SK-N-SH (cell line): ENCODE results near the gene ABCB7. TPM values are rescaled to one million over a fixed set of nuclear protein-coding genes. Genes with fewer than 3 reads are reported as not detected.
"Not testable (repeated sequence)": the region's sequence is repeated elsewhere in the genome, so short reads cannot be mapped to it uniquely, and the experiment has no call there.

Experiments
- CTCF ChIA-PET: fragments of 300-600, 350-600 bp; formaldehyde crosslinking; extraction: SDS; loops from one replicate; lab custom pipeline; 2021; lab: Yijun Ruan, JAX
- POLR2A ChIA-PET: fragments of 350-600 bp; sonication (Branson Sonifier 250); formaldehyde crosslinking; extraction: SDS; loops from one replicate; lab custom pipeline; 2020; ENCODE audit warnings: antibody characterized with exemption, inconsistent platforms; lab: Yijun Ruan, JAX
- DNase-seq: peaks from one replicate; pipeline ENCODE4 v3.0.0; 2012
- H2AFZ ChIP-seq: fragments of 200-600 bp; sonication (generic); 2 replicates; pipeline ENCODE4 v1.8.1; 2016; ENCODE audit warnings: antibody characterized with exemption, mild to moderate bottlenecking, low read depth
- H3F3A ChIP-seq: fragments of 200-600 bp; sonication (generic); replicated peaks from 2 replicates; pipeline ENCODE3; 2016; ENCODE audit warnings: antibody characterized with exemption, mild to moderate bottlenecking; ENCODE audit not compliant: insufficient read depth
- H3K27ac ChIP-seq, 2 experiments: fragments of 200-500 bp in 1 of 2; fragments of 200-600 bp in 1 of 2; sonication (Bioruptor generic) in 1 of 2; sonication (generic), shearing (Covaris generic) in 1 of 2; 2 replicates each; pipeline versions ENCODE4 v1.5.1 to v1.6.1; 2014 to 2016; ENCODE audit warnings: low read depth in 2 of 2, inconsistent platforms in 1 of 2, low read length in 1 of 2, mild to moderate bottlenecking in 1 of 2, mixed read lengths in 1 of 2
- H3K27me3 ChIP-seq: fragments of 200-600 bp; sonication (generic), shearing (Covaris generic); 2 replicates; pipeline ENCODE4 v1.6.1; 2016; ENCODE audit warnings: mixed run types; ENCODE audit not compliant: insufficient read depth
- H3K36me3 ChIP-seq, 2 experiments: fragments of 200-500 bp in 1 of 2; fragments of 200-600 bp in 1 of 2; sonication (Bioruptor generic) in 1 of 2; sonication (generic) in 1 of 2; replicated peaks in 1 of 2; 2 replicates each; pipeline versions ENCODE3 to v1.5.1; 2014 to 2016; ENCODE audit warnings: low read length in 1 of 2, mild to moderate bottlenecking in 1 of 2; ENCODE audit not compliant: insufficient read depth in 2 of 2, control insufficient read depth in 1 of 2
- H3K4me1 ChIP-seq, 2 experiments: fragments of 200-500 bp in 1 of 2; fragments of 200-600 bp in 1 of 2; sonication (Bioruptor generic) in 1 of 2; sonication (generic), shearing (Covaris generic) in 1 of 2; 2 replicates each; pipeline versions ENCODE4 v1.5.1 to v1.6.1; 2014 to 2016; ENCODE audit warnings: low read depth in 1 of 2, low read length in 1 of 2, mixed run types in 1 of 2; ENCODE audit not compliant: insufficient read depth in 2 of 2, control insufficient read depth in 1 of 2
- H3K4me2 ChIP-seq: fragments of 200-600 bp; sonication (generic), shearing (Covaris generic); 2 replicates; pipeline ENCODE4 v1.6.1; 2017; ENCODE audit warnings: mixed run types
- H3K4me3 ChIP-seq, 2 experiments: fragments of 200-500 bp in 1 of 2; fragments of 200-600 bp in 1 of 2; sonication (Bioruptor generic) in 1 of 2; sonication (generic), shearing (Covaris generic) in 1 of 2; 2 replicates each; pipeline versions ENCODE4 v1.5.1 to v1.8.1; 2014 to 2016; ENCODE audit warnings: low read depth in 2 of 2, inconsistent platforms in 1 of 2, low read length in 1 of 2, mild to moderate bottlenecking in 1 of 2, mixed read lengths in 1 of 2, moderate library complexity in 1 of 2
- H3K79me2 ChIP-seq: fragments of 200-600 bp; sonication (generic); 2 replicates; pipeline ENCODE4 v1.8.1; 2017; ENCODE audit warnings: mild to moderate bottlenecking; ENCODE audit not compliant: insufficient read depth
- H3K9ac ChIP-seq: fragments of 200-600 bp; sonication (generic); 2 replicates; pipeline ENCODE4 v1.6.1; 2017; ENCODE audit warnings: mixed run types
- H3K9me2 ChIP-seq: fragments of 200-600 bp; sonication (generic); 2 replicates; pipeline ENCODE4 v1.6.1; 2017; ENCODE audit warnings: mixed run types
- H3K9me3 ChIP-seq: fragments of 200-600 bp; sonication (generic); 2 replicates; pipeline ENCODE4 v1.6.1; 2017; ENCODE audit warnings: mixed run types, mild to moderate bottlenecking, moderate library complexity
- H4K20me1 ChIP-seq: fragments of 200-600 bp; sonication (generic); 2 replicates; pipeline ENCODE4 v1.6.1; 2017; ENCODE audit warnings: mild to moderate bottlenecking, mixed run types; ENCODE audit not compliant: insufficient read depth
- CHD2 ChIP-seq: fragments of 150-350 bp; IDR thresholded peaks from 2 replicates; pipeline ENCODE4 v1.6.1; 2018; ENCODE audit warnings: low read length; ENCODE audit not compliant: partially characterized antibody
- ELF1 ChIP-seq: IDR thresholded peaks from 2 replicates; pipeline ENCODE4 v1.4.0; 2012
- RFX5 ChIP-seq: IDR thresholded peaks from 2 replicates; pipeline ENCODE4 v1.6.1; 2012; ENCODE audit warnings: mild to moderate bottlenecking, improper control_type of control experiment, low read length
- USF2 ChIP-seq: fragments of 150-350 bp; IDR thresholded peaks from 2 replicates; pipeline ENCODE4 v1.6.1; 2017; ENCODE audit warnings: antibody characterized with exemption, low read length, low read depth, borderline replicate concordance
- WGBS: methylation state at CpG from one replicate; pipeline ENCODE4 v1.1.6; 2017; ENCODE audit warnings: low lambda C conversion rate; 5-methylcytosine and 5-hydroxymethylcytosine counted together
- polyA plus RNA-seq, 3 experiments: library from polyadenylated mRNA; depleted of rRNA; stranded (reverse); fragments of >200 nt; gene quantifications; 2 replicates each; pipeline ENCODE4 v1.2.3, GENCODE V29; 2012

Gene ABCB7
- polyA plus RNA-seq, 1 of the 3 experiments (the other 2 are of a cell fraction), result 20.4 TPM

DNA sequence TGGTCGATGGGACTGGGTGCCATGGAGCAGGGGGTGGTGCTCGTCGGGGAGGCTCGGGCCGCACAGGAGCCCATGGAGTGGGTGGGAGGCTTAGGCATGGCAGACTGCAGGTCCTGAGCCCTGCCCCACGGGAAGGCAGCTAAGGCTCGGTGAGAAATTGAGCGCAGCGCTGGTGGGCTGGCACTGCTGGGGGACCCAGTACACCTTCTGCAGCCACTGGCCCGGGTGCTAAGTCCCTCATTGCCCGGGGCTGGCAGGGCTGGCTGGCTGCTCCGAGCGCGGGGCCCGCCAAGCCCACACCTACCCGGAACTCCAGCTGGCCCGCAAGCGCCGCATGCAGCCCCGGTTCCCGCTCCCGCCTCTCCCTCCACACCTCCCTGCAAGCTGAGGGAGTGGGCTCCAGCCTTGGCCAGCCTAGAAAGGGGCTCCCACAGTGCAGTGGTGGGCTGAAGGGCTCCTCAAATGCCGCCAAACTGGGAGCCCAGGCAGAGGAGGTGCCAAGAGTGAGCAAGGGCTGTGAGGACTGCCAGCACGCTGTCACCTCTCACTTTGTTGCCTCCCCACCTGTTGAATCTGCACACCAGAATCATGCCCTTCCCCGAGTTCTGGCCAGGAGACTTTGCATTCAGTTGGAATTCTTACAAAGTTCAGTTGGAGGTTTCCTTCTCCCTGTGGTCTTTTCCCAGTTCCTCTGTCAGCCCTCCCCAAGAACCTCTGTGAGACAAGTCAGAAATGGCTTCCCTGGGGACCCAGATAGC, 23.6 kb upstream of the ABCB7 start:
- WGBS, result 15% methylated on average over 4 of the region's 25 CpGs
- DNase-seq, H3K27ac ChIP-seq, CTCF ChIA-PET, H3K4me2 ChIP-seq, H3F3A ChIP-seq, H3K9me3 ChIP-seq, H4K20me1 ChIP-seq, H3K9me2 ChIP-seq, H3K36me3 ChIP-seq, H3K4me1 ChIP-seq, POLR2A ChIA-PET, H2AFZ ChIP-seq, H3K79me2 ChIP-seq, H3K4me3 ChIP-seq, H3K9ac ChIP-seq, H3K27me3 ChIP-seq: not testable (repeated sequence)

- H3K9me2 ChIP-seq, DNase-seq, H4K20me1 ChIP-seq, H3K27me3 ChIP-seq, POLR2A ChIA-PET, H3K36me3 ChIP-seq, H2AFZ ChIP-seq, H3F3A ChIP-seq, H3K9me3 ChIP-seq, H3K27ac ChIP-seq, H3K4me2 ChIP-seq, CTCF ChIA-PET, H3K9ac ChIP-seq, H3K79me2 ChIP-seq, H3K4me1 ChIP-seq, H3K4me3 ChIP-seq: not testable (repeated sequence)
- WGBS, result 63% methylated on average over 15 of the region's 16 CpGs
Observed at GRCh38 chrX:75172257-75172890, 16.3 kb upstream of the ABCB7 start.

DNA sequence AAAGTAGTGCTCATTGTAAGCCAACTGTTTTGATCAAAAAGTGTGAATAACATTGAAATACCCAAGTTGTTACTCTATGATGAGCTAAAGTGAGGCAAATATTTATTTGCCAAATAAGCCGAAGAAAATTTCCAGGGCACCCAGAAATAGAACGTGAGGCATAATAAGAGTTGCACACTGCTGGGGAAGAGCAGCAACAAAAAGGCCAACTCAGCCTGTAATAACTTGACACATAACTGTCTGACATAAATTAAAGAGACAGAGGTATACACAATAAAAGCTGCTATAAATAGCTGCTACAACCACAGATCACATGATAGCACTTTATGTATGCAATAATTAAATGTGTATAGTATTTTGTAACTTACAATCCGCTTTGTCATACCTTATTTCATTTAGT, 2.0 kb upstream of the ABCB7 start:
- 59% methylated on average over 3 of the region's 3 CpGs for WGBS
- no peaks in the 10 kb centered on the region for H3K36me3 ChIP-seq
- H3K4me3 ChIP-seq, result no peak overlapping the region
- no peaks in the 10 kb centered on the region for H3F3A ChIP-seq
- H3K79me2 ChIP-seq, result no peaks in the 10 kb centered on the region; the same call in 1 of the 2 replicates
- DNase-seq, result no peak
- no peaks in the 10 kb centered on the region for H4K20me1 ChIP-seq
- H3K9ac ChIP-seq, result no peak overlapping the region
- H3K9me3 ChIP-seq, result no peaks in the 10 kb centered on the region
- H3K27ac ChIP-seq, result no peak overlapping the region
- POLR2A ChIA-PET, result no interaction called here
- H2AFZ ChIP-seq, result no peak overlapping the region
- H3K4me1 ChIP-seq, result no peaks in the 10 kb centered on the region; a peak in 1 of 4 replicates
- H3K27me3 ChIP-seq, result 0 out of 2 replicates have a peak, but pooled peaks cover 6% of the 10 kb centered on the region
- no peak for TF ChIP-seq USF2
- TF ChIP-seq RFX5, result no peak
- no peak for TF ChIP-seq CHD2
- TF ChIP-seq ELF1, result no peak
- no peak overlapping the region for H3K4me2 ChIP-seq
- CTCF ChIA-PET, result no interaction called here
- no peaks in the 10 kb centered on the region for H3K9me2 ChIP-seq
